ENCODE data around the gene PKP4.

DNA sequence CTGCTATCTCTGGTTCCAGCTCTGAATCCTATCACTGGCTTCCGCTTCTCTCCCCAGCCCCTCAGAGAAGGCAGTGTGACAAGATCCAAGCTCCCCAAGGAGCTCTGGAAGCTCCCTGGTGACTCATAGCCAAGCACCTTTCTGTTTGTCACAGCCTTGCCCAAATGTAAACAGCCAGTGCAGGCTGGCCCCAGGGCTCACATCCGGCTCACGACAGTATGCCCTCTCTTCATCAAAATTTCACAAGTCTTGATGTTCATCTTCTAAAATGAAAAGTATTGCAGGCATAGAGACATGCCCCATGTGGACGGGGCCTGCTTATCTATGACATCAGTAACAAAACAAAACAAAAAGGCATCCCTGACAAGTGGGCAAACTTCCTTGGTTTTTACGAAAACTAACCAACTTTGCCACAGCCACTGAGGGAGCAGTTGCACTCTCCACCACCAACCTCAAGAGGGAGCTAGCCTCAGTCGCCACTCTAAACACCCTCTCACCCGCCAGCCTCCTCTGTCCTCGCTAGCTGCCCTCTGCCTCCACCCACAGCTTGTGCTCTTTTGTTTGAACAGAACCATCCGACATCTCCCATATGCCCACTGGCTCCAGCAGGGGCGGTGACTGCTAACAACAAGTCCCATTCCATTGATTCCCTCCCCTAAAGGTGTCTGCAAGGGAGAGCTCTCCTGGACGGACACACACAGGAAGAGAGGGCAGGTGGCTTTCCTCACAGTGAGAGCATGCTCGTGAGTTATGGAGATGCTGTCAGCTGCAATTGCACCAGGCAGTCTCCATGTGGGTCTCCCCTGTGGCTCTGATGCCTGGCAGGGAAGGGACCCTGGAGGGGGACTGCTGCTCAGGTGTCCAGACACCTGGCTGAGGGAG lies 267.4 kb downstream of the PKP4 start:
- TF ChIP-seq EZH2 (IDR thresholded peaks at IDR 0.05; ENCODE audit: low read depth): no peak
- peak; percentile 67 for TF ChIP-seq CTCF (conservative IDR thresholded peaks at IDR 0.05)

All from PC-9 (cell line).